H1 (cell line): ENCODE measurements around the gene OR14K1. TPM values are rescaled to one million over a fixed set of nuclear protein-coding genes. Genes with fewer than 3 reads are reported as not detected.

Source experiments
- CTCF ChIA-PET: fragments of 300-600 bp; sonication (Branson Sonifier 250); formaldehyde crosslinking; loops from one replicate; lab custom pipeline; 2021; ENCODE audit not compliant: partially characterized antibody; lab: Charles Lee
- POLR2A ChIA-PET: fragments of 300-600 bp; sonication (Branson Sonifier 250); formaldehyde crosslinking; loops from one replicate; lab custom pipeline; 2021; ENCODE audit warnings: inconsistent platforms; ENCODE audit not compliant: partially characterized antibody; lab: Charles Lee
- DNase-seq, 2 experiments: peaks; one replicate each; pipeline versions ENCODE4 v3.0.0 to v3.0.0-alpha.2; 2010 to 2022; ENCODE audit warnings: low spot score in 2 of 2, low read depth in 1 of 2, mixed read lengths in 1 of 2
- FAIRE-seq: peaks from 2 replicates; lab custom pipeline; 2011; peaks lifted over from hg19 to GRCh38; lab: Jason Lieb, UNC
- H2AFZ ChIP-seq: 2 replicates; pipeline ENCODE4 v1.8.1; 2012; ENCODE audit warnings: low read length, inconsistent platforms
- H2AK5ac ChIP-seq: 2 replicates; pipeline ENCODE4 v1.6.1; 2013; ENCODE audit warnings: low read depth, low read length
- H2BK120ac ChIP-seq: replicated peaks from 2 replicates; pipeline ENCODE3; 2013; ENCODE audit warnings: low read depth, low read length, inconsistent platforms
- H2BK12ac ChIP-seq: 2 replicates; pipeline ENCODE4 v1.6.1; 2013; ENCODE audit warnings: low read depth, low read length
- H2BK15ac ChIP-seq: 2 replicates; pipeline ENCODE4 v1.6.1; 2013; ENCODE audit warnings: low read length
- H2BK20ac ChIP-seq: 2 replicates; pipeline ENCODE4 v1.6.1; 2013; ENCODE audit warnings: low read length
- H2BK5ac ChIP-seq: 2 replicates; pipeline ENCODE4 v1.6.1; 2013; ENCODE audit warnings: low read depth, low read length
- H3K14ac ChIP-seq: 2 replicates; pipeline ENCODE4 v1.6.1; 2013; ENCODE audit warnings: inconsistent platforms; ENCODE audit not compliant: insufficient read length
- H3K18ac ChIP-seq: 2 replicates; pipeline ENCODE4 v1.6.1; 2013; ENCODE audit warnings: low read length; ENCODE audit errors: extremely low read depth
- H3K23ac ChIP-seq: 2 replicates; pipeline ENCODE4 v1.6.1; 2013; ENCODE audit warnings: inconsistent platforms; ENCODE audit not compliant: insufficient read length
- H3K23me2 ChIP-seq: 2 replicates; pipeline ENCODE4 v1.6.1; 2013; ENCODE audit warnings: low read depth, low read length
- H3K27ac ChIP-seq: 2 replicates; pipeline ENCODE4 v1.6.1; 2011; ENCODE audit warnings: low read depth, low read length, inconsistent platforms
- H3K27me3 ChIP-seq, 4 experiments: replicated peaks in 1 of 4; 1 replicate in 1 of 4; 2 replicates in 3 of 4; pipeline versions ENCODE4 v1.6.1 to v1.8.1; 2011 to 2013; ENCODE audit warnings: low read length in 3 of 4, mild to moderate bottlenecking in 3 of 4, inconsistent platforms in 2 of 4, mixed read lengths in 2 of 4, moderate library complexity in 1 of 4; ENCODE audit not compliant: control insufficient read depth in 3 of 4, insufficient read depth in 3 of 4; ENCODE audit errors: extremely low read depth in 1 of 4
- H3K36me3 ChIP-seq, 4 experiments: 2 replicates each; pipeline versions ENCODE4 v1.6.1 to v1.8.1; 2011 to 2013; ENCODE audit warnings: mild to moderate bottlenecking in 4 of 4, low read length in 3 of 4, moderate library complexity in 2 of 4, control low read depth in 1 of 4, inconsistent platforms in 1 of 4; ENCODE audit not compliant: insufficient read depth in 4 of 4, control insufficient read depth in 2 of 4
- H3K4ac ChIP-seq: replicated peaks from 2 replicates; pipeline ENCODE3; 2013; ENCODE audit warnings: low read length, low read depth, mixed read lengths, inconsistent platforms; ENCODE audit not compliant: insufficient read length
- H3K4me1 ChIP-seq, 4 experiments: replicated peaks in 1 of 4; 1 replicate in 1 of 4; 2 replicates in 3 of 4; pipeline versions ENCODE4 v1.6.1 to v1.8.1; 2011 to 2013; ENCODE audit warnings: low read length in 3 of 4, inconsistent platforms in 2 of 4, mixed read lengths in 1 of 4; ENCODE audit not compliant: insufficient read depth in 4 of 4, control insufficient read depth in 3 of 4
- H3K4me2 ChIP-seq, 2 experiments: 2 replicates each; pipeline versions ENCODE4 v1.6.1 to v1.8.1; 2011 to 2013; ENCODE audit warnings: low read depth in 2 of 2, low read length in 2 of 2, control low read depth in 1 of 2, inconsistent platforms in 1 of 2, mild to moderate bottlenecking in 1 of 2; ENCODE audit not compliant: insufficient read depth in 1 of 2
- H3K4me3 ChIP-seq, 4 experiments: fragments of 200-600, 300-600 bp in 1 of 4; sonication (generic), shearing (Covaris generic), sonication (Bioruptor Twin) in 1 of 4; 2 replicates each; pipeline versions ENCODE4 v1.5.1 to v1.8.1; 2011 to 2016; ENCODE audit warnings: low read length in 4 of 4, low read depth in 3 of 4, control low read depth in 2 of 4, inconsistent platforms in 2 of 4, mild to moderate bottlenecking in 2 of 4, mixed read lengths in 1 of 4, moderate library complexity in 1 of 4; ENCODE audit not compliant: insufficient read depth in 2 of 4; ENCODE audit errors: extremely low read depth in 1 of 4
- H3K56ac ChIP-seq: replicated peaks from 2 replicates; pipeline ENCODE3; 2013; ENCODE audit warnings: low read depth, mild to moderate bottlenecking, mixed read lengths, low read length, inconsistent platforms; ENCODE audit not compliant: insufficient read length
- H3K79me1 ChIP-seq: 2 replicates; pipeline ENCODE4 v1.6.1; 2013; ENCODE audit warnings: low read depth, low read length, control low read depth
- H3K79me2 ChIP-seq, 2 experiments: 2 replicates each; pipeline versions ENCODE4 v1.6.1 to v1.8.1; 2012 to 2013; ENCODE audit warnings: low read length in 2 of 2, mild to moderate bottlenecking in 2 of 2, inconsistent platforms in 1 of 2; ENCODE audit not compliant: insufficient read depth in 2 of 2, control insufficient read depth in 1 of 2
- H3K9ac ChIP-seq, 4 experiments: replicated peaks in 1 of 4; 1 replicate in 1 of 4; 2 replicates in 3 of 4; pipeline versions ENCODE4 v1.6.1 to v1.8.1; 2011 to 2013; ENCODE audit warnings: low read depth in 3 of 4, low read length in 3 of 4, control low read depth in 2 of 4, mild to moderate bottlenecking in 2 of 4, moderate library complexity in 2 of 4, inconsistent platforms in 1 of 4; ENCODE audit errors: extremely low read depth in 1 of 4
- H3K9me3 ChIP-seq, 2 experiments: 2 replicates each; pipeline versions ENCODE4 v1.6.1 to v1.8.1; 2012 to 2013; ENCODE audit warnings: mild to moderate bottlenecking in 2 of 2, moderate library complexity in 2 of 2, control low read depth in 1 of 2, inconsistent platforms in 1 of 2, low read depth in 1 of 2, low read length in 1 of 2, mixed read lengths in 1 of 2; ENCODE audit not compliant: insufficient read depth in 2 of 2
- H4K20me1 ChIP-seq, 2 experiments: replicated peaks in 1 of 2; 2 replicates each; pipeline versions ENCODE3 to v1.8.1; 2011 to 2013; ENCODE audit warnings: inconsistent platforms in 2 of 2, low read length in 2 of 2, mild to moderate bottlenecking in 1 of 2; ENCODE audit not compliant: insufficient read depth in 2 of 2, control insufficient read depth in 1 of 2
- H4K5ac ChIP-seq: 2 replicates; pipeline ENCODE4 v1.6.1; 2013; ENCODE audit warnings: low read length, low read depth, mixed read lengths, inconsistent platforms; ENCODE audit not compliant: insufficient read length
- H4K8ac ChIP-seq: 2 replicates; pipeline ENCODE4 v1.8.0; 2013; ENCODE audit warnings: mild to moderate bottlenecking, moderate library complexity, low read length, inconsistent platforms; ENCODE audit not compliant: insufficient read depth; ENCODE audit errors: extremely low read depth
- H4K91ac ChIP-seq: replicated peaks from 2 replicates; pipeline ENCODE3; 2013; ENCODE audit warnings: low read length, mixed read lengths, inconsistent platforms; ENCODE audit not compliant: insufficient read length
- ATF2 ChIP-seq: IDR thresholded peaks from 2 replicates; pipeline ENCODE4 v1.6.1; 2012; ENCODE audit warnings: low read length, inconsistent platforms
- BRCA1 ChIP-seq: IDR thresholded peaks from 2 replicates; pipeline ENCODE4 v1.6.1; 2012; ENCODE audit warnings: low read depth, low read length, improper control_type of control experiment
- EP300 ChIP-seq, 2 experiments: IDR thresholded peaks; 1 replicate in 1 of 2; 2 replicates in 1 of 2; pipeline ENCODE4 v1.6.1; 2011 to 2012; ENCODE audit warnings: low read depth in 2 of 2, low read length in 2 of 2, mild to moderate bottlenecking in 2 of 2, borderline replicate concordance in 1 of 2, inconsistent platforms in 1 of 2, moderate library complexity in 1 of 2
- FOSL1 ChIP-seq: IDR thresholded peaks from 2 replicates; pipeline ENCODE4 v1.6.1; 2011; ENCODE audit warnings: mild to moderate bottlenecking, low read depth, low read length, moderate library complexity; ENCODE audit not compliant: insufficient read depth
- GABPA ChIP-seq: IDR thresholded peaks from 2 replicates; pipeline ENCODE4 v1.6.1; 2011; ENCODE audit warnings: mild to moderate bottlenecking, low read length, moderate library complexity, borderline replicate concordance; ENCODE audit not compliant: insufficient read depth
- HDAC6 ChIP-seq: IDR thresholded peaks from one replicate; pipeline ENCODE4 v1.7.1; 2012; ENCODE audit warnings: low read depth, mild to moderate bottlenecking, inconsistent platforms, low read length, moderate library complexity
- POLR2AphosphoS5 ChIP-seq: IDR thresholded peaks from 2 replicates; pipeline ENCODE4 v1.6.1; 2011; ENCODE audit warnings: low read depth, low read length
- RBBP5 ChIP-seq: IDR thresholded peaks from 2 replicates; pipeline ENCODE4 v1.7.1; 2012; ENCODE audit warnings: low read depth, mild to moderate bottlenecking, inconsistent platforms, low read length, moderate library complexity, borderline replicate concordance
- RFX5 ChIP-seq: IDR thresholded peaks from 2 replicates; pipeline ENCODE4 v1.6.1; 2011; ENCODE audit warnings: low read depth, low read length, improper control_type of control experiment, borderline replicate concordance
- SAP30 ChIP-seq: fragments of 300-600 bp; sonication (generic); IDR thresholded peaks from 2 replicates; pipeline ENCODE4 v1.7.1; 2012; ENCODE audit warnings: low read length, moderate library complexity, mild to moderate bottlenecking, inconsistent platforms; ENCODE audit not compliant: insufficient read depth, insufficient replicate concordance
- SIN3A ChIP-seq, 2 experiments: IDR thresholded peaks in 1 of 2; conservative IDR thresholded peaks in 1 of 2; 2 replicates each; pipeline ENCODE4 v1.6.1; 2011 to 2012; ENCODE audit warnings: low read length in 2 of 2, improper control_type of control experiment in 1 of 2, low read depth in 1 of 2, mild to moderate bottlenecking in 1 of 2
- SIRT6 ChIP-seq: IDR thresholded peaks from one replicate; pipeline ENCODE4 v1.7.1; 2012; ENCODE audit warnings: low read length, inconsistent platforms
- SP2 ChIP-seq: IDR thresholded peaks from 2 replicates; pipeline ENCODE4 v1.6.1; 2012; ENCODE audit warnings: mild to moderate bottlenecking, low read length, inconsistent platforms
- WGBS, 2 experiments: shearing (Covaris generic) in 1 of 2; methylation state at CpG; one replicate each; pipeline versions ENCODE4 v1.1.6 to v1.1.7; 2013 to 2015; ENCODE audit warnings: low lambda C conversion rate in 2 of 2, mixed read lengths in 2 of 2, inconsistent platforms in 1 of 2, low coverage in 1 of 2, missing lambda C conversion rate in 1 of 2; ENCODE audit not compliant: insufficient replicate concordance in 2 of 2, insufficient coverage in 1 of 2, insufficient read length in 1 of 2; ENCODE audit errors: extremely low coverage in 1 of 2, missing lambda C conversion rate in 1 of 2; 5-methylcytosine and 5-hydroxymethylcytosine counted together
- polyA plus RNA-seq, 7 experiments: library from polyadenylated mRNA; depleted of rRNA in 3 of 7; stranded (reverse) in 5 of 7; unstranded in 2 of 7; fragments of >200 nt in 5 of 7; fragments of 200-250 nt in 2 of 7; gene quantifications; 1 replicate in 5 of 7; 2 replicates in 1 of 7; 4 replicates in 1 of 7; pipeline versions ENCODE4 v1.2.1 to v1.2.3, GENCODE V29; 2011 to 2013; ENCODE audit warnings: missing spikeins in 2 of 7, mixed read lengths in 2 of 7
- total RNA-seq: library from RNA; stranded (reverse); fragmentation: NEBNext Ultra II Directional; extraction: Animal tissue kit (Norgen Biotek cat#: 25700); gene quantifications from 2 replicates; pipeline ENCODE4 v1.2.1, GENCODE V29; 2021

The OR14K1 gene
- total and polyA plus RNA-seq, 2 of the 8 experiments (the other 6 are each of a cell fraction or from before 2014, with no cell fraction given) = not detected

- DNase-seq (no peak), FAIRE-seq (no peak)
- H4K20me1 ChIP-seq = no peaks in the 10 kb centered on the region
- no peak overlapping the region for H3K27ac ChIP-seq
- H4K91ac ChIP-seq = no peak overlapping the region
- H3K27me3 ChIP-seq = no peaks in the 10 kb centered on the region
- H4K5ac ChIP-seq = no peak overlapping the region
- H3K18ac ChIP-seq = no peak overlapping the region
- POLR2A ChIA-PET = no interaction called here
- no peak overlapping the region for H2BK120ac ChIP-seq
- H3K36me3 ChIP-seq = no peaks in the 10 kb centered on the region
- H2AK5ac ChIP-seq = no peak overlapping the region
- no peaks in the 10 kb centered on the region for H3K23me2 ChIP-seq
- H3K4me2 ChIP-seq = no peak overlapping the region
- no peaks in the 10 kb centered on the region for H3K79me1 ChIP-seq
- H2BK15ac ChIP-seq = no peak overlapping the region
- no peak overlapping the region for H2AFZ ChIP-seq
- 92% methylated on average over 7 of the region's 7 CpGs; no CpG with 5 or more reads in 1 of the 2 experiments for WGBS, 2 experiments
- no peak overlapping the region for H4K8ac ChIP-seq
- peaks cover 53 to 62% of the 10 kb centered on the region in 2 experiments for H3K9me3 ChIP-seq
- no peak overlapping the region for H2BK5ac ChIP-seq
- no peak overlapping the region for H2BK12ac ChIP-seq
- H3K23ac ChIP-seq = no peak overlapping the region
- H3K4me3 ChIP-seq = no peak overlapping the region
- H3K9ac ChIP-seq = no peak overlapping the region
- no peak overlapping the region for H3K4ac ChIP-seq
- H3K79me2 ChIP-seq = no peaks in the 10 kb centered on the region
- no peaks in the 10 kb centered on the region for H3K4me1 ChIP-seq
- H2BK20ac ChIP-seq = no peak overlapping the region
- no peak overlapping the region for H3K56ac ChIP-seq
- CTCF ChIA-PET = no interaction called here
- H3K14ac ChIP-seq = no peak overlapping the region
- TF ChIP-seq GABPA (no peak), POLR2AphosphoS5 (no peak), HDAC6 (no peak), SP2 (no peak), RBBP5 (no peak), BRCA1 (no peak), SIRT6 (no peak), ATF2 (no peak), FOSL1 (no peak), EP300 (IDR thresholded peaks at IDR 0.05; ENCODE audit: borderline replicate concordance in 1 of 2, low read depth in 2 of 2, low read length in 2 of 2) (no peak), SAP30 (no peak), SIN3A (conservative IDR thresholded peaks at IDR 0.05 in 1 of 2, IDR thresholded peaks at IDR 0.05 in 1 of 2; ENCODE audit: low read depth in 1 of 2, low read length in 2 of 2) (no peak), RFX5 (no peak)
These were observed 9.2 kb downstream of the OR14K1 start for GRCh38 chr1:247747616-247748015.
